GM23338 (cell line): ENCODE data around the gene RFC2. TPM values are rescaled to one million over a fixed set of nuclear protein-coding genes. Genes with fewer than 3 reads are reported as not detected.
A peak's percentile ranks its signal among the peaks of the same experiment; 100 is the strongest.

Experiments
- ATAC-seq: fragments of 200-7000 bp; cut with Tn5 transposase; 3 replicates; pipeline ENCODE4 v1.9.1; 2020
- DNase-seq: peaks from one replicate; pipeline ENCODE4 v3.0.0-alpha.2; 2015; ENCODE audit warnings: low spot score
- H2AFZ ChIP-seq: fragments of 200-600 bp; sonication (generic); 2 replicates; pipeline ENCODE4 v1.8.0; 2016; ENCODE audit warnings: antibody characterized with exemption, mild to moderate bottlenecking, moderate library complexity
- H3F3A ChIP-seq: fragments of 200-600 bp; sonication (generic); replicated peaks from 2 replicates; pipeline ENCODE4 v1.8.0; 2017; ENCODE audit warnings: antibody characterized with exemption, mixed run types, low read depth
- H3K27ac ChIP-seq: fragments of 200-600 bp; sonication (generic); 2 replicates; pipeline ENCODE4 v1.6.1; 2016; ENCODE audit warnings: low read depth
- H3K27me3 ChIP-seq: fragments of 200-600 bp; sonication (generic); 2 replicates; pipeline ENCODE4 v1.8.0; 2016; ENCODE audit warnings: mild to moderate bottlenecking, mixed run types, moderate library complexity; ENCODE audit not compliant: insufficient read depth
- H3K36me3 ChIP-seq: fragments of 200-600 bp; sonication (generic); 2 replicates; pipeline ENCODE4 v1.8.0; 2016; ENCODE audit warnings: mild to moderate bottlenecking; ENCODE audit not compliant: insufficient read depth
- H3K4me1 ChIP-seq: fragments of 200-600 bp; sonication (generic); 2 replicates; pipeline ENCODE4 v1.8.0; 2016; ENCODE audit warnings: mild to moderate bottlenecking, moderate library complexity; ENCODE audit not compliant: insufficient read depth
- H3K4me2 ChIP-seq: fragments of 200-600 bp; sonication (generic); 2 replicates; pipeline ENCODE4 v1.7.1; 2017; ENCODE audit warnings: mixed run types
- H3K4me3 ChIP-seq: fragments of 200-600 bp; sonication (generic); 2 replicates; pipeline ENCODE4 v1.6.1; 2016; ENCODE audit warnings: mixed run types
- H3K79me2 ChIP-seq: fragments of 200-600 bp; sonication (generic); replicated peaks from 2 replicates; pipeline ENCODE4 v1.8.0; 2017; ENCODE audit warnings: mild to moderate bottlenecking; ENCODE audit not compliant: insufficient read depth
- H3K9me2 ChIP-seq: fragments of 200-600 bp; sonication (generic); 2 replicates; pipeline ENCODE4 v1.8.0; 2017; ENCODE audit not compliant: insufficient read depth
- H4K20me1 ChIP-seq: fragments of 200-600 bp; sonication (generic); replicated peaks from 2 replicates; pipeline ENCODE4 v1.8.0; 2017; ENCODE audit warnings: mild to moderate bottlenecking; ENCODE audit not compliant: insufficient read depth
- H3K27ac Mint-ChIP-seq: 2 replicates; pipeline ENCODE4 v1.8.0; 2020; ENCODE audit warnings: inconsistent platforms, mild to moderate bottlenecking, moderate library complexity, mixed read lengths
- H3K27me3 Mint-ChIP-seq: 3 replicates; pipeline ENCODE4 v1.8.0; 2022; ENCODE audit warnings: low read depth, mild to moderate bottlenecking, moderate library complexity, mixed read lengths, inconsistent platforms; ENCODE audit not compliant: insufficient read depth, poor library complexity
- H3K36me3 Mint-ChIP-seq: 3 replicates; pipeline ENCODE4 v1.8.0; 2021; ENCODE audit warnings: low read depth, mild to moderate bottlenecking, inconsistent platforms, moderate library complexity, mixed read lengths
- H3K4me1 Mint-ChIP-seq: 3 replicates; pipeline ENCODE4 v1.8.0; 2020; ENCODE audit warnings: mild to moderate bottlenecking, inconsistent platforms, mixed read lengths
- H3K4me3 Mint-ChIP-seq: 3 replicates; pipeline ENCODE4 v1.8.0; 2021; ENCODE audit warnings: moderate library complexity, mild to moderate bottlenecking, inconsistent platforms, mixed read lengths
- H3K9me3 Mint-ChIP-seq: 3 replicates; pipeline ENCODE4 v1.8.0; 2020; ENCODE audit warnings: moderate library complexity, mild to moderate bottlenecking, inconsistent platforms, mixed read lengths
- CREB1 ChIP-seq: fragments of 250-450 bp; sonication (Bioruptor Pico); IDR thresholded peaks from 2 replicates; pipeline ENCODE4 v1.5.0; 2020; ENCODE audit warnings: low read depth, mild to moderate bottlenecking, moderate library complexity
- EZH2phosphoT487 ChIP-seq: fragments of 200-600 bp; sonication (generic); IDR thresholded peaks from one replicate; pipeline ENCODE4 v1.8.1; 2018; ENCODE audit warnings: antibody characterized with exemption; ENCODE audit not compliant: unreplicated experiment
- JUNB ChIP-seq: IDR thresholded peaks from one replicate; pipeline ENCODE4 v1.6.1; 2016; ENCODE audit warnings: antibody characterized with exemption; ENCODE audit not compliant: unreplicated experiment
- NANOG ChIP-seq: IDR thresholded peaks from 2 replicates; pipeline ENCODE4 v1.6.1; 2016; ENCODE audit warnings: antibody characterized with exemption, borderline replicate concordance
- ZNF331 ChIP-seq: fragments of 250-450 bp; sonication (Bioruptor Pico); IDR thresholded peaks from 2 replicates; pipeline ENCODE4 v1.5.0; 2020; ENCODE audit warnings: low read depth, mild to moderate bottlenecking, moderate library complexity
- microRNA counts: library from miRNA; unstranded; fragments of <30 nt; microRNA quantifications from one replicate; lab custom pipeline; 2017
- microRNA-seq: library from miRNA; unstranded; fragments of <30 nt; microRNA quantifications from one replicate; pipeline ENCODE4, GENCODE V29; 2017
- polyA plus RNA-seq: library from polyadenylated mRNA; unstranded; fragments of >200 nt; fragmentation: Nextera tagmentation; extraction: Ambion mirVana; gene quantifications from 2 replicates; pipeline ENCODE4 v1.2.1, GENCODE V29; 2016
- small RNA-seq: library from RNA; depleted of rRNA; stranded (forward); fragments of <200 nt; gene quantifications from one replicate; pipeline ENCODE3, GENCODE V24; 2014; ENCODE audit warnings: low replicate concordance
- total RNA-seq: library from RNA; depleted of rRNA; stranded (reverse); fragments of >200 nt; shearing (Covaris generic); gene quantifications from 2 replicates; pipeline ENCODE4 v1.2.3, GENCODE V29; 2014; rRNA removed
- TF ChIP-seq, protein P1 (sequence below): fragments of 250-450 bp; sonication (Bioruptor Pico); IDR thresholded peaks from 2 replicates; pipeline ENCODE4 v1.5.0; 2020; ENCODE audit warnings: mild to moderate bottlenecking, moderate library complexity
- TF ChIP-seq, protein P2 (sequence below), 2 experiments: fragments of 200-600 bp in 1 of 2; sonication (generic) in 1 of 2; conservative IDR thresholded peaks; 2 replicates each; pipeline versions ENCODE4 v1.5.1 to v1.6.1; 2016 to 2017; ENCODE audit warnings: antibody characterized with exemption in 2 of 2, low read depth in 2 of 2, mild to moderate bottlenecking in 2 of 2, moderate library complexity in 1 of 2
- TF ChIP-seq, protein P3 (sequence below): IDR thresholded peaks from 2 replicates; pipeline ENCODE4 v1.6.1; 2016; ENCODE audit warnings: antibody characterized with exemption

The RFC2 gene
- total and polyA plus RNA-seq, 2 experiments from 2014 or later, result 56.4 to 75.2 TPM

DNA sequence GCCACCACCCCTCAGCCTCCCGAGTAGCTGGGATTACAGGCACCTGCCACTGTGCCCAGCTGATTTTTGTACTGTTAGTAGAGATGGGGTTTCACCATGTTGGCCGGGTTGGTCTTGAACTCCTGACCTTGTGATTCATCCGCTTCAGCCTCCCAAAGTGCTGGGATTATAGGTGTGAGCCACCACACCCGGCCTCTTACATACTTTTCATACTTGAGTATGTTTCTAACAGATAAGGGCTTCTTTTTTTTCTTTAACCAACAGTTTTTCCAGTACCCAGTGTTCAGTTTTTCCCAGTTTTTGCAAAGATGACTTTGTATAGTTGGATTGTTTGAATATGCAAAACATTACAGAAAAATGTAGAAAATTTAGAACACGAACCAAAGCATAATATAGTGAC, 72.4 kb downstream of the RFC2 start:
- Histone ChIP-seq H3F3A (peaks cover 20% of the 10 kb centered on the region; the same call in 1 of the 2 replicates), H3K27me3 (no peaks in the 10 kb centered on the region), H3K4me3 (no peak overlapping the region), H3K79me2 (peaks cover 100% of the 10 kb centered on the region), H3K9me2 (no peaks in the 10 kb centered on the region), H4K20me1 (peaks cover 91% of the 10 kb centered on the region), H3K4me2 (no peak overlapping the region), H3K36me3 (peaks cover 1% of the 10 kb centered on the region; the same call in 1 of the 2 replicates), H3K27ac (peak overlapping the region; percentile 51; the same call in 1 of the 2 replicates), H3K4me1 (peaks cover 41% of the 10 kb centered on the region), H2AFZ (no peak overlapping the region)
- Mint-ChIP-seq H3K27me3 (peaks cover 2% of the 10 kb centered on the region), H3K36me3 (peaks cover 37% of the 10 kb centered on the region; the same call in 2 of the 3 replicates), H3K27ac (no peak overlapping the region), H3K4me1 (peaks cover 50% of the 10 kb centered on the region), H3K9me3 (no peaks in the 10 kb centered on the region; the same call in 2 of the 3 replicates), H3K4me3 (no peak overlapping the region)
- TF ChIP-seq ZNF331 (CRISPR knock-in tag) (no peak), EZH2phosphoT487 (no peak), JUNB (no peak), NANOG (no peak), CREB1 (CRISPR knock-in tag) (no peak)
- TF ChIP-seq, protein P1, sequence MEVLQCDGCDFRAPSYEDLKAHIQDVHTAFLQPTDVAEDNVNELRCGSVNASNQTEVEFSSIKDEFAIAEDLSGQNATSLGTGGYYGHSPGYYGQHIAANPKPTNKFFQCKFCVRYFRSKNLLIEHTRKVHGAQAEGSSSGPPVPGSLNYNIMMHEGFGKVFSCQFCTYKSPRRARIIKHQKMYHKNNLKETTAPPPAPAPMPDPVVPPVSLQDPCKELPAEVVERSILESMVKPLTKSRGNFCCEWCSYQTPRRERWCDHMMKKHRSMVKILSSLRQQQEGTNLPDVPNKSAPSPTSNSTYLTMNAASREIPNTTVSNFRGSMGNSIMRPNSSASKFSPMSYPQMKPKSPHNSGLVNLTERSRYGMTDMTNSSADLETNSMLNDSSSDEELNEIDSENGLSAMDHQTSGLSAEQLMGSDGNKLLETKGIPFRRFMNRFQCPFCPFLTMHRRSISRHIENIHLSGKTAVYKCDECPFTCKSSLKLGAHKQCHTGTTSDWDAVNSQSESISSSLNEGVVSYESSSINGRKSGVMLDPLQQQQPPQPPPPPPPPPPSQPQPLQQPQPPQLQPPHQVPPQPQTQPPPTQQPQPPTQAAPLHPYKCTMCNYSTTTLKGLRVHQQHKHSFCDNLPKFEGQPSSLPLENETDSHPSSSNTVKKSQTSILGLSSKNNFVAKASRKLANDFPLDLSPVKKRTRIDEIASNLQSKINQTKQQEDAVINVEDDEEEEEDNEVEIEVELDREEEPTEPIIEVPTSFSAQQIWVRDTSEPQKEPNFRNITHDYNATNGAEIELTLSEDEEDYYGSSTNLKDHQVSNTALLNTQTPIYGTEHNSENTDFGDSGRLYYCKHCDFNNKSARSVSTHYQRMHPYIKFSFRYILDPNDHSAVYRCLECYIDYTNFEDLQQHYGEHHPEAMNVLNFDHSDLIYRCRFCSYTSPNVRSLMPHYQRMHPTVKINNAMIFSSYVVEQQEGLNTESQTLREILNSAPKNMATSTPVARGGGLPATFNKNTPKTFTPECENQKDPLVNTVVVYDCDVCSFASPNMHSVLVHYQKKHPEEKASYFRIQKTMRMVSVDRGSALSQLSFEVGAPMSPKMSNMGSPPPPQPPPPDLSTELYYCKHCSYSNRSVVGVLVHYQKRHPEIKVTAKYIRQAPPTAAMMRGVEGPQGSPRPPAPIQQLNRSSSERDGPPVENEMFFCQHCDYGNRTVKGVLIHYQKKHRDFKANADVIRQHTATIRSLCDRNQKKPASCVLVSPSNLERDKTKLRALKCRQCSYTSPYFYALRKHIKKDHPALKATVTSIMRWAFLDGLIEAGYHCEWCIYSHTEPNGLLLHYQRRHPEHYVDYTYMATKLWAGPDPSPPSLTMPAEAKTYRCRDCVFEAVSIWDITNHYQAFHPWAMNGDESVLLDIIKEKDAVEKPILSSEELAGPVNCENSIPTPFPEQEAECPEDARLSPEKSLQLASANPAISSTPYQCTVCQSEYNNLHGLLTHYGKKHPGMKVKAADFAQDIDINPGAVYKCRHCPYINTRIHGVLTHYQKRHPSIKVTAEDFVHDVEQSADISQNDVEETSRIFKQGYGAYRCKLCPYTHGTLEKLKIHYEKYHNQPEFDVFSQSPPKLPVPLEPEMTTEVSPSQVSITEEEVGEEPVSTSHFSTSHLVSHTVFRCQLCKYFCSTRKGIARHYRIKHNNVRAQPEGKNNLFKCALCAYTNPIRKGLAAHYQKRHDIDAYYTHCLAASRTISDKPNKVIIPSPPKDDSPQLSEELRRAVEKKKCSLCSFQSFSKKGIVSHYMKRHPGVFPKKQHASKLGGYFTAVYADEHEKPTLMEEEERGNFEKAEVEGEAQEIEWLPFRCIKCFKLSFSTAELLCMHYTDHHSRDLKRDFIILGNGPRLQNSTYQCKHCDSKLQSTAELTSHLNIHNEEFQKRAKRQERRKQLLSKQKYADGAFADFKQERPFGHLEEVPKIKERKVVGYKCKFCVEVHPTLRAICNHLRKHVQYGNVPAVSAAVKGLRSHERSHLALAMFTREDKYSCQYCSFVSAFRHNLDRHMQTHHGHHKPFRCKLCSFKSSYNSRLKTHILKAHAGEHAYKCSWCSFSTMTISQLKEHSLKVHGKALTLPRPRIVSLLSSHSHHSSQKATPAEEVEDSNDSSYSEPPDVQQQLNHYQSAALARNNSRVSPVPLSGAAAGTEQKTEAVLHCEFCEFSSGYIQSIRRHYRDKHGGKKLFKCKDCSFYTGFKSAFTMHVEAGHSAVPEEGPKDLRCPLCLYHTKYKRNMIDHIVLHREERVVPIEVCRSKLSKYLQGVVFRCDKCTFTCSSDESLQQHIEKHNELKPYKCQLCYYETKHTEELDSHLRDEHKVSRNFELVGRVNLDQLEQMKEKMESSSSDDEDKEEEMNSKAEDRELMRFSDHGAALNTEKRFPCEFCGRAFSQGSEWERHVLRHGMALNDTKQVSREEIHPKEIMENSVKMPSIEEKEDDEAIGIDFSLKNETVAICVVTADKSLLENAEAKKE, result no peak
- TF ChIP-seq, protein P2, sequence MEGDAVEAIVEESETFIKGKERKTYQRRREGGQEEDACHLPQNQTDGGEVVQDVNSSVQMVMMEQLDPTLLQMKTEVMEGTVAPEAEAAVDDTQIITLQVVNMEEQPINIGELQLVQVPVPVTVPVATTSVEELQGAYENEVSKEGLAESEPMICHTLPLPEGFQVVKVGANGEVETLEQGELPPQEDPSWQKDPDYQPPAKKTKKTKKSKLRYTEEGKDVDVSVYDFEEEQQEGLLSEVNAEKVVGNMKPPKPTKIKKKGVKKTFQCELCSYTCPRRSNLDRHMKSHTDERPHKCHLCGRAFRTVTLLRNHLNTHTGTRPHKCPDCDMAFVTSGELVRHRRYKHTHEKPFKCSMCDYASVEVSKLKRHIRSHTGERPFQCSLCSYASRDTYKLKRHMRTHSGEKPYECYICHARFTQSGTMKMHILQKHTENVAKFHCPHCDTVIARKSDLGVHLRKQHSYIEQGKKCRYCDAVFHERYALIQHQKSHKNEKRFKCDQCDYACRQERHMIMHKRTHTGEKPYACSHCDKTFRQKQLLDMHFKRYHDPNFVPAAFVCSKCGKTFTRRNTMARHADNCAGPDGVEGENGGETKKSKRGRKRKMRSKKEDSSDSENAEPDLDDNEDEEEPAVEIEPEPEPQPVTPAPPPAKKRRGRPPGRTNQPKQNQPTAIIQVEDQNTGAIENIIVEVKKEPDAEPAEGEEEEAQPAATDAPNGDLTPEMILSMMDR (conservative IDR thresholded peaks at IDR 0.05; ENCODE audit: low read depth in 2 of 2), result no peak
- TF ChIP-seq, protein P3, sequence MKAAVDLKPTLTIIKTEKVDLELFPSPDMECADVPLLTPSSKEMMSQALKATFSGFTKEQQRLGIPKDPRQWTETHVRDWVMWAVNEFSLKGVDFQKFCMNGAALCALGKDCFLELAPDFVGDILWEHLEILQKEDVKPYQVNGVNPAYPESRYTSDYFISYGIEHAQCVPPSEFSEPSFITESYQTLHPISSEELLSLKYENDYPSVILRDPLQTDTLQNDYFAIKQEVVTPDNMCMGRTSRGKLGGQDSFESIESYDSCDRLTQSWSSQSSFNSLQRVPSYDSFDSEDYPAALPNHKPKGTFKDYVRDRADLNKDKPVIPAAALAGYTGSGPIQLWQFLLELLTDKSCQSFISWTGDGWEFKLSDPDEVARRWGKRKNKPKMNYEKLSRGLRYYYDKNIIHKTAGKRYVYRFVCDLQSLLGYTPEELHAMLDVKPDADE, result no peak
- no peak for ATAC-seq
- no peak for DNase-seq

MicroRNAs within 50 kb of the gene (microRNA counts, 767-probe panel; counts per million panel counts)
- microRNA hsa-miR-590-3p (lab: Ali Mortazavi, UCI) (not detected), microRNA hsa-miR-590-5p (lab: Ali Mortazavi, UCI) (6,447 counts per million, percentile 32 among the panel's probes with 10 or more counts)

Small RNA genes within 50 kb of the gene (microRNA-seq; reads per million reads assigned to microRNA genes)
- gene MIR590, result 126 reads per million, percentile 67 among the genes with 10 or more reads in this experiment

Small RNA genes within 50 kb of the gene (small RNA-seq; reads per million reads assigned to genes)
- gene MIR590, result 0.17 reads per million

Other genes starting within 250 kb of the RFC2 start
- 4.0 and 5.6 TPM in 2 replicates for gene ELN, start 226.2 kb downstream of the RFC2 start, total RNA-seq
- 1.1 TPM in 2 replicates for gene ELN, start 226.2 kb downstream of the RFC2 start, polyA plus RNA-seq
- 77.9 and 96.5 TPM in 2 replicates for gene LIMK1, start 170.6 kb downstream of the RFC2 start, total RNA-seq
- gene LIMK1, start 170.6 kb downstream of the RFC2 start, polyA plus RNA-seq, result 13.0 and 17.3 TPM in 2 replicates
- gene EIF4H, start 80.0 kb downstream of the RFC2 start, total RNA-seq, result 298 and 309 TPM in 2 replicates
- 183 and 197 TPM in 2 replicates for gene EIF4H, start 80.0 kb downstream of the RFC2 start, polyA plus RNA-seq
- gene LAT2, start 44.4 kb downstream of the RFC2 start, total RNA-seq, result 0.08 TPM in 1 of 2 replicates, not detected in the other
- 0.94 and 1.5 TPM in 2 replicates for gene LAT2, start 44.4 kb downstream of the RFC2 start, polyA plus RNA-seq
- 45.2 and 51.9 TPM in 2 replicates for gene CLIP2, start 35.0 kb upstream of the RFC2 start, total RNA-seq
- 7.2 and 8.1 TPM in 2 replicates for gene CLIP2, start 35.0 kb upstream of the RFC2 start, polyA plus RNA-seq
- 21.9 and 28.7 TPM in 2 replicates for gene GTF2IRD1, start 199.5 kb upstream of the RFC2 start, total RNA-seq
- 37.1 and 40.9 TPM in 2 replicates for gene GTF2IRD1, start 199.5 kb upstream of the RFC2 start, polyA plus RNA-seq